Measurements from ENCODE around the gene NFIA.

The NFIA gene

GRCh38 chr1:61265665-61266064, 183.3 kb downstream of the NFIA start:
- no peak overlapping the region for H3K4me3 ChIP-seq (ENCODE audit: low read length)
- no peak for TF ChIP-seq CTCF (conservative IDR thresholded peaks at IDR 0.05; ENCODE audit: low read depth, low read length)
- no peak for DNase-seq (ENCODE audit: low read depth)

GRCh38 chr1:61266738-61267137, 184.4 kb downstream of the NFIA start:
- DNase-seq (ENCODE audit: low read depth), result no peak
- H3K4me3 ChIP-seq (ENCODE audit: low read length), result no peak overlapping the region
- no peak for TF ChIP-seq CTCF (conservative IDR thresholded peaks at IDR 0.05; ENCODE audit: low read depth, low read length)

GRCh38 chr1:61268546-61269240, 186.3 kb downstream of the NFIA start:
- DNase-seq (ENCODE audit: low read depth), result no peak
- no peak overlapping the region for H3K4me3 ChIP-seq (ENCODE audit: low read length)
- TF ChIP-seq CTCF (conservative IDR thresholded peaks at IDR 0.05; ENCODE audit: low read depth, low read length), result no peak

- H3K4me3 ChIP-seq (ENCODE audit: low read length), result no peak overlapping the region
- no peak for DNase-seq (ENCODE audit: low read depth)
- TF ChIP-seq CTCF (conservative IDR thresholded peaks at IDR 0.05; ENCODE audit: low read depth, low read length), result no peak
Measured at GRCh38 chr1:61269602-61270001, 187.2 kb downstream of the NFIA start.

GRCh38 chr1:61270107-61270506, 187.7 kb downstream of the NFIA start:
- no peak for TF ChIP-seq CTCF (conservative IDR thresholded peaks at IDR 0.05; ENCODE audit: low read depth, low read length)
- DNase-seq (ENCODE audit: low read depth), result no peak
- H3K4me3 ChIP-seq (ENCODE audit: low read length), result no peak overlapping the region

- no peak overlapping the region for H3K4me3 ChIP-seq (ENCODE audit: low read length)
- no peak for TF ChIP-seq CTCF (conservative IDR thresholded peaks at IDR 0.05; ENCODE audit: low read depth, low read length)
- no peak for DNase-seq (ENCODE audit: low read depth)
Measured at GRCh38 chr1:61270761-61271411, 188.5 kb downstream of the NFIA start.

- DNase-seq (ENCODE audit: low read depth), result no peak
- no peak overlapping the region for H3K4me3 ChIP-seq (ENCODE audit: low read length)
- TF ChIP-seq CTCF (conservative IDR thresholded peaks at IDR 0.05; ENCODE audit: low read depth, low read length), result no peak
Measured at GRCh38 chr1:61271412-61271789, 189.0 kb downstream of the NFIA start.
